Fibroblast of lung (primary cell): ENCODE measurements around the gene USP6. TPM values are rescaled to one million over a fixed set of nuclear protein-coding genes. Genes with fewer than 3 reads are reported as not detected.
"Not testable (repeated sequence)": the region's sequence is repeated elsewhere in the genome, so short reads cannot be mapped to it uniquely, and the experiment has no call there.

Experiments used
- DNase-seq, 2 donors: peaks; one replicate each; pipeline versions ENCODE4 v3.0.0 to v3.0.0-alpha.2; 2010; ENCODE audit warnings: low read depth in 2 of 2
- H2AFZ ChIP-seq: 2 replicates; pipeline ENCODE4 v1.5.1; 2012; ENCODE audit warnings: low read length, control low read depth, inconsistent platforms
- H3K27ac ChIP-seq: 2 replicates; pipeline ENCODE4 v1.5.1; 2011; ENCODE audit warnings: low read length, control low read depth; ENCODE audit not compliant: insufficient read depth
- H3K27me3 ChIP-seq: 2 replicates; pipeline ENCODE4 v1.5.1; 2011; ENCODE audit warnings: mild to moderate bottlenecking, low read length; ENCODE audit not compliant: control insufficient read depth, insufficient read depth
- H3K36me3 ChIP-seq: 2 replicates; pipeline ENCODE4 v1.5.1; 2011; ENCODE audit warnings: low read length; ENCODE audit not compliant: control insufficient read depth, insufficient read depth
- H3K4me1 ChIP-seq: 2 replicates; pipeline ENCODE4 v1.5.1; 2011; ENCODE audit warnings: low read length; ENCODE audit not compliant: control insufficient read depth, insufficient read depth; ENCODE audit errors: extremely low read depth
- H3K4me2 ChIP-seq: 2 replicates; pipeline ENCODE4 v1.5.1; 2011; ENCODE audit warnings: low read length, control low read depth; ENCODE audit not compliant: insufficient read depth; ENCODE audit errors: extremely low read depth
- H3K4me3 ChIP-seq, 4 experiments: fragments of 200-600 bp in 1 of 4; sonication (generic) in 1 of 4; replicated peaks in 1 of 4; 2 replicates each; pipeline ENCODE4 v1.5.1; 2011 to 2016; ENCODE audit warnings: low read length in 4 of 4, low read depth in 3 of 4, mild to moderate bottlenecking in 3 of 4, control low read depth in 2 of 4, inconsistent platforms in 1 of 4, mixed read lengths in 1 of 4; ENCODE audit not compliant: insufficient read depth in 1 of 4; ENCODE audit errors: control extremely low read depth in 1 of 4
- H3K79me2 ChIP-seq: 2 replicates; pipeline ENCODE4 v1.5.1; 2012; ENCODE audit warnings: mild to moderate bottlenecking, low read length, inconsistent platforms; ENCODE audit not compliant: control insufficient read depth, insufficient read depth
- H3K9ac ChIP-seq: 2 replicates; pipeline ENCODE4 v1.5.1; 2011; ENCODE audit warnings: mild to moderate bottlenecking, low read length, control low read depth; ENCODE audit not compliant: insufficient read depth
- H3K9me3 ChIP-seq: 2 replicates; pipeline ENCODE4 v1.5.1; 2012; ENCODE audit warnings: low read depth, low read length; ENCODE audit not compliant: control insufficient read depth, insufficient read depth
- H4K20me1 ChIP-seq: 2 replicates; pipeline ENCODE4 v1.5.1; 2011; ENCODE audit warnings: low read length; ENCODE audit not compliant: control insufficient read depth, insufficient read depth; ENCODE audit errors: extremely low read depth
- EZH2 ChIP-seq: IDR thresholded peaks from 2 replicates; pipeline ENCODE4 v1.5.1; 2012; ENCODE audit warnings: low read length, control low read depth, mild to moderate bottlenecking; ENCODE audit errors: missing control alignments
- polyA plus RNA-seq, 2 donors: library from polyadenylated mRNA; depleted of rRNA in 1 of 2; stranded (reverse) in 1 of 2; unstranded in 1 of 2; fragments of >200 nt; gene quantifications; 2 replicates each; pipeline ENCODE4 v1.2.1, GENCODE V29; 2011 to 2012; ENCODE audit warnings: missing spikeins in 1 of 2
- total RNA-seq: library from RNA; depleted of rRNA; stranded (reverse); fragments of >200 nt; gene quantifications from 2 replicates; pipeline ENCODE4 v1.2.1, GENCODE V29; 2014
- TF ChIP-seq, protein P1 (sequence below), 2 donors: IDR thresholded peaks in 1 of 2; conservative IDR thresholded peaks in 1 of 2; 1 replicate in 1 of 2; 2 replicates in 1 of 2; pipeline ENCODE4 v1.5.1; 2011 to 2012; ENCODE audit warnings: low read length in 2 of 2, control low read depth in 1 of 2, inconsistent platforms in 1 of 2, low read depth in 1 of 2, mild to moderate bottlenecking in 1 of 2

USP6 gene
- total and polyA plus RNA-seq, 2 donors (not counting 1 experiment from before 2014, with no cell fraction given): 0.01 TPM; not detected in 1

DNA sequence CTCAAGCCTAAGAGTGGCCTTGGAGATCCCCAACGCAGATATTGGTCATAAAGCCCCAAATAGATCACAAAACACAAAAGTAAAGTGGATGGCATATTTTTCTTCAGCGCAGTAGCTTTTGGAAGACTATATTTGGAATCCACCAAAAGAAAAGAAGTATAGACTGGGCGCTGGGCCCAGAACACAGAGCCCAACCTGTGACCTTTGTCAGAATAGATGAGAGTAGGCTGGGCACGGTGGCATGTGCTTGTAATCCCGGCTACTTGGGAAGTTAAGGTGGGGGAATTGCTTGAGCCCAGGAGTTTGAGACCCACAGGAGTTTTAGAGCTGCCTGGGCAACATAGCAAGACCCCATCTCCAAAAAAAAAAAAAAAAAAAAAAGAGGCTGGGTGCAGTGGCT, 104.2 kb downstream of the USP6 start:
- Histone ChIP-seq H3K27me3 (no peaks in the 10 kb centered on the region), H3K36me3 (no peaks in the 10 kb centered on the region)

GRCh38 chr17:5221912-5222311, 106.1 kb downstream of the USP6 start:
- H3K9me3 ChIP-seq, DNase-seq, H4K20me1 ChIP-seq, H2AFZ ChIP-seq, H3K36me3 ChIP-seq, H3K27ac ChIP-seq, H3K4me2 ChIP-seq, H3K4me1 ChIP-seq, H3K9ac ChIP-seq, H3K79me2 ChIP-seq, H3K4me3 ChIP-seq, H3K27me3 ChIP-seq: not testable (repeated sequence)

More for the DNA sequence above, 104.2 kb downstream of the USP6 start:
- no peak for DNase-seq
- Histone ChIP-seq H3K9ac (no peak overlapping the region), H3K4me1 (no peaks in the 10 kb centered on the region), H3K9me3 (no peaks in the 10 kb centered on the region), H3K4me3 (no peak overlapping the region), H3K27ac (no peak overlapping the region), H3K79me2 (no peaks in the 10 kb centered on the region), H2AFZ (no peak overlapping the region), H3K4me2 (no peak overlapping the region), H4K20me1 (no peaks in the 10 kb centered on the region)
- TF ChIP-seq EZH2: no peak
- TF ChIP-seq, protein P1, sequence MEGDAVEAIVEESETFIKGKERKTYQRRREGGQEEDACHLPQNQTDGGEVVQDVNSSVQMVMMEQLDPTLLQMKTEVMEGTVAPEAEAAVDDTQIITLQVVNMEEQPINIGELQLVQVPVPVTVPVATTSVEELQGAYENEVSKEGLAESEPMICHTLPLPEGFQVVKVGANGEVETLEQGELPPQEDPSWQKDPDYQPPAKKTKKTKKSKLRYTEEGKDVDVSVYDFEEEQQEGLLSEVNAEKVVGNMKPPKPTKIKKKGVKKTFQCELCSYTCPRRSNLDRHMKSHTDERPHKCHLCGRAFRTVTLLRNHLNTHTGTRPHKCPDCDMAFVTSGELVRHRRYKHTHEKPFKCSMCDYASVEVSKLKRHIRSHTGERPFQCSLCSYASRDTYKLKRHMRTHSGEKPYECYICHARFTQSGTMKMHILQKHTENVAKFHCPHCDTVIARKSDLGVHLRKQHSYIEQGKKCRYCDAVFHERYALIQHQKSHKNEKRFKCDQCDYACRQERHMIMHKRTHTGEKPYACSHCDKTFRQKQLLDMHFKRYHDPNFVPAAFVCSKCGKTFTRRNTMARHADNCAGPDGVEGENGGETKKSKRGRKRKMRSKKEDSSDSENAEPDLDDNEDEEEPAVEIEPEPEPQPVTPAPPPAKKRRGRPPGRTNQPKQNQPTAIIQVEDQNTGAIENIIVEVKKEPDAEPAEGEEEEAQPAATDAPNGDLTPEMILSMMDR (conservative IDR thresholded peaks at IDR 0.05 in 1 of 2, IDR thresholded peaks at IDR 0.05 in 1 of 2; ENCODE audit: low read depth in 1 of 2, low read length in 2 of 2): no peak

Other genes starting within 250 kb of the USP6 start
- gene C17orf107, start 216.5 kb upstream of the USP6 start, total RNA-seq: 1.8 and 2.3 TPM in 2 replicates
- gene C17orf107, start 216.5 kb upstream of the USP6 start, polyA plus RNA-seq: 0.34 and 0.67 TPM in 2 replicates
- gene CHRNE, start 212.9 kb upstream of the USP6 start, total RNA-seq: 0.51 and 0.66 TPM in 2 replicates
- 0.19 and 0.23 TPM in 2 replicates for gene CHRNE, start 212.9 kb upstream of the USP6 start, polyA plus RNA-seq
- gene GP1BA, start 183.8 kb upstream of the USP6 start, total RNA-seq: not detected in 2 replicates
- gene GP1BA, start 183.8 kb upstream of the USP6 start, polyA plus RNA-seq: not detected in 2 replicates
- 50.3 and 59.3 TPM in 2 replicates for gene SLC25A11, start 176.0 kb upstream of the USP6 start, total RNA-seq
- gene SLC25A11, start 176.0 kb upstream of the USP6 start, polyA plus RNA-seq: 29.2 and 45.8 TPM in 2 replicates
- gene RNF167, start 175.8 kb upstream of the USP6 start, total RNA-seq: 13.6 and 22.8 TPM in 2 replicates
- gene RNF167, start 175.8 kb upstream of the USP6 start, polyA plus RNA-seq: 52.6 and 83.5 TPM in 2 replicates
- gene PFN1, start 167.5 kb upstream of the USP6 start, total RNA-seq: 258 and 422 TPM in 2 replicates
- gene PFN1, start 167.5 kb upstream of the USP6 start, polyA plus RNA-seq: 870 and 1,199 TPM in 2 replicates
- 1.8 and 4.3 TPM in 2 replicates for gene ENO3, start 164.9 kb upstream of the USP6 start, total RNA-seq
- 2.0 and 2.3 TPM in 2 replicates for gene ENO3, start 164.9 kb upstream of the USP6 start, polyA plus RNA-seq
- 42.9 and 62.8 TPM in 2 replicates for gene SPAG7, start 148.2 kb upstream of the USP6 start, total RNA-seq
- 80.8 and 83.0 TPM in 2 replicates for gene SPAG7, start 148.2 kb upstream of the USP6 start, polyA plus RNA-seq
- 8.5 and 18.3 TPM in 2 replicates for gene CAMTA2, start 128.4 kb upstream of the USP6 start, total RNA-seq
- 12.4 and 16.1 TPM in 2 replicates for gene CAMTA2, start 128.4 kb upstream of the USP6 start, polyA plus RNA-seq
- 0.26 and 0.33 TPM in 2 replicates for gene INCA1, start 118.5 kb upstream of the USP6 start, total RNA-seq
- 0.28 and 0.38 TPM in 2 replicates for gene INCA1, start 118.5 kb upstream of the USP6 start, polyA plus RNA-seq
- gene KIF1C, start 118.1 kb upstream of the USP6 start, total RNA-seq: 52.4 and 86.0 TPM in 2 replicates
- gene KIF1C, start 118.1 kb upstream of the USP6 start, polyA plus RNA-seq: 68.1 and 70.5 TPM in 2 replicates
- gene SLC52A1, start 80.6 kb upstream of the USP6 start, total RNA-seq: 0.26 and 0.66 TPM in 2 replicates
- gene SLC52A1, start 80.6 kb upstream of the USP6 start, polyA plus RNA-seq: not detected in 2 replicates
- gene ZFP3, start 37.6 kb upstream of the USP6 start, total RNA-seq: 2.1 and 3.1 TPM in 2 replicates
- 2.2 and 2.6 TPM in 2 replicates for gene ZFP3, start 37.6 kb upstream of the USP6 start, polyA plus RNA-seq
- 7.2 and 7.3 TPM in 2 replicates for gene ZNF232, start 4.2 kb upstream of the USP6 start, total RNA-seq
- 4.2 and 4.6 TPM in 2 replicates for gene ZNF232, start 4.2 kb upstream of the USP6 start, polyA plus RNA-seq
- gene ZNF594, start 75.8 kb downstream of the USP6 start, total RNA-seq: 7.7 and 8.3 TPM in 2 replicates
- gene ZNF594, start 75.8 kb downstream of the USP6 start, polyA plus RNA-seq: 1.7 and 2.9 TPM in 2 replicates
- not detected in 2 replicates for gene SCIMP, start 118.8 kb downstream of the USP6 start, total RNA-seq
- gene SCIMP, start 118.8 kb downstream of the USP6 start, polyA plus RNA-seq: not detected in 2 replicates
- 46.5 and 64.4 TPM in 2 replicates for gene RABEP1, start 166.3 kb downstream of the USP6 start, total RNA-seq
- gene RABEP1, start 166.3 kb downstream of the USP6 start, polyA plus RNA-seq: 33.6 and 46.3 TPM in 2 replicates